AG08396 (cell line): ENCODE data around the gene TMEM131.
A peak's percentile ranks its signal among the peaks of the same experiment; 100 is the strongest.
"Not testable (repeated sequence)": the region's sequence is repeated elsewhere in the genome, so short reads cannot be mapped to it uniquely, and the experiment has no call there.

ENCODE experiments used
- DNase-seq: peaks from one replicate; pipeline ENCODE4 v3.0.0; 2012; ENCODE audit warnings: low spot score, mixed read lengths

The TMEM131 gene

DNA sequence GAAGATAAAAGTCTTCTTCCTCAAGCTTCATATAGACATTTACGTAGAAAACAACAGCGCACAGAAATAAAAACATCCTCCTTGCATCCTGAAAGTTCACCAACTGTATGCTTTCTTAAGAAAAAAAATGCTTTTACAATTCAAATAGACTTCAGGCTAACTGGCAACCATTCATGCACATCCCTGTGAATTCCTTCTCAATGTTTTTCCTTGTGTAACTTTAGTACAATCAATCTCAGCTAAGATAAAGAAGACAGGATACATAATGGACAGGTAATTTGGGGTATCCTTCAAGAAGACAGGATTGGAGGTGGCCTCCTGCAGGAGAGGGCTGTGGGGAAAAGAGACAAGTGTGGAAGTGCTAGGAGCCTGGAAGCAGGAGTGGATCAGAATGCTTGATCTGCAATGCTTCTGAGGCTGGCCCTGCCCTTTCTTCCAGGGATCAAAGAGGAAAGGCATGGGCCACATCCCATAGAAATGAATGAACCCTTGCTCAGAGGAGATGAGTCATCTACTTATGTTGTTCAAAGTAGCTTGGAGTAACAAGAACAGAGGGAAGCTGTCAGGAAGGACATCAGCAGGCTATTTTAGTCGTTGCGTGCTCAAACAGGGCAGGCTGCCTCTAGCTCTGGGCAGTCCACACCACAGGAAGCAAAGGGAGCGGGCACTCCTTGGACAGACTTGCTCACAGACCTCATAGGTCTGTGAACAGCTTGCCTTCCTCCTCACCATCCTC, 126.6 kb downstream of the TMEM131 start:
- peak; percentile 73 for DNase-seq

DNA sequence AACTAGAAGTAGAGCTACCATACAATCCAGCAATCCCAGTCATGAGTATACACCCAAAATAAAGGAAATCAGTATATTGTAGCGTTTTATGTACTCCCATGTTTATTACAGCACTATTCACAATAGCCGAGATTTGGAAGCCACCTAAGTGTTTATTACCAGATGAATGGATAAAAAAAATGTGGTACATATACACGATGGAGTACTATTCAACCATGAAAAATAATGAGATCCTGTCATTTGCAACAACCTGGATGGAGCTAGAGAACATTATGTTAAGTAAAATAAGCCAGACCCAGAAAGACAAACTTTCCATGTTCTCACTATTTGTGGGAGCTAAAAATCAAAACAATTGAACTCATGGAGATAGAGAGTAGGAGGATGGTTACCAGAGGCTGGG, 131.9 kb downstream of the TMEM131 start:
- no peak for DNase-seq

DNA sequence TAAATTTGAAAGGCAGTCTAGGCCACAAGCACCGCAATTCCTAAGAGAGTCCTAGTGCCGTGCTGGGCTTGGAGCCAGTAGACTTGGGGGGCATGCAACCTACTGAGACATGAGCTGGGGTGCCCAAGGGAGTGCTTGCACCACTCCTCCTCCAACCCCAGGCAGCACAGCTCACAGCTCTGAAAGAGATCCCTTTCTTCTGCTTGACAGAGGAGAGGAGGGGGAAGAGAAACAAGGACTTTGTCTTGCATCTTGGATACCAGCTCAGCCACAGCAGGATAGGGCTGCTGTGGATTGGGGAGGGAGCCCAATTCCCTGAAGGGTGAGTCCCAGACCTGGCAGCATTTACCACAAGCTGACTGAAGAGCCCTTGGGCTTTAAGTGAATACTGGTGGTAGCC, 134.6 kb downstream of the TMEM131 start:
- no peak for DNase-seq

DNA sequence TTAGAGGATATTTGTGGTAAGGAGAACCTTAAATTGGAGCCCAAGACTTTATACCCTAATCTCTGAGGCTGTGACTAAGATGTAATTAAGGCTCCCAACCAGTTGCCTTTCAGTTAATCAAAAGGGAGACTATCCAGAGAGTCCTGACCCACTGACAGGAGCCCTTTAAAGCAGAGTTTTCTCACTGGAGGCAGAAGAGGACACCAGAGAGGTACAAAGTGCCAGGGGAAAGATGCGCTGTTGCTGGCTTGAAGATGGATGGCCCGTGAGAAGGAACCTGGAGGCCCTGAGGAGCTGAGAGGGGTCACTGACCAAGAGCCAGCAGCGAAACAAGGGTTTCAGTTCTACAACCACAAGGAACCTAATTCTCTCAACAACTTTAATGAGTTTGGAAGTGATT, 137.3 kb downstream of the TMEM131 start:
- no peak for DNase-seq

DNA sequence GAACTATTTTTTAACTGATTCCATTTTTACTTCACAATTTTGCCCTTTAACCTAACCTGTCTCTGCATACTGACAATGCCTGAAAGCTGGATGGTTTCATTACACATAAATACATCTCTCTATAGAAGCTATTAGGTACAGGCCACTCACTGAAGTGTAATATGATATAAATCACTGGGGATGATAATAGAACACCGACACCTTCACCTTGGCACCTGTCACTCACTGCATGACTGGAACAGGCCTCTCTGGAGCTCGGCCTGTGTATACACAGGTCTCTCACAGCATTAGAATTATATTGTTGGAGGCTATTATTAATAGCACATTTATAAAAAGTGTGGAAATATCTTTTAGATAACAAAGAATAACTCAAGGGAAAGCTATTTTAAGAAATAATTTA, 138.2 kb downstream of the TMEM131 start:
- DNase-seq, result no peak

DNA sequence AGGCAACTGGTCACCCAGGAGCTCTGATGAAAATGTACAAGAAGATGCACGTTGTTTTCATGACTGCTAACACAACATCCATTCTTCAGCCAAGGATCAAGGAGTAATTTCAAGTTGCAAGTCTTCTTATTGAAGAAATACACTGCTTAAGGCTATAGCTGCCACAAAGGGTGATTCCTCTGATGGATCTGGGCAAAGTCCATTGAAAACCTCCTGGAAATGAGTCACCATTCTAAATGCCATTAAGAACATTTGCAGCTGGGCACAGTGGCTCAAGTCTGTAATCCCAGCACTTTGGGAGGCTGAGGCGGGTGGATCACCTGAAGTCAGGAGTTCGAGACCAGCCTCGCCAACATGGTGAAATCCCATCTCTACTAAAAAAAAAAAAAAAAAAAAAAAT, 142.7 kb downstream of the TMEM131 start:
- DNase-seq, result not testable (repeated sequence)

DNA sequence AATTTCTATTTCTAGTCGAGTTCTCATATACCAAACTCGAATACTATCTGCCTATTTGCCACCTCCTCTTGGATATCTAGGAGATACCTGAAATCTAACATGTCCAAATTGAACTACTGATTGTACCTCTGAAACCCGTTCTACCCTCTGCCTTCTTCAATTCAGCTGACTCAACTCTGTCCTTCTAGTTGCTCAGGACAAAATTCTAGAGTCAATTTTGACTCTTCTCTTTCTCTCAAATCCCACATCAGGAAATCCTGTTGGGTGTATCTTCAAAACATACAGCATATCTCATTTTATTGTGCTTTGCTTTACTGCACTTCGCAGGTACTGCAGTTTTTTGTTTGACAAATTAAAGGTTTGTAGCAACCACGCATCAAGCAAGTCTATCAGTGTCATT, 144.6 kb downstream of the TMEM131 start:
- no peak for DNase-seq

DNA sequence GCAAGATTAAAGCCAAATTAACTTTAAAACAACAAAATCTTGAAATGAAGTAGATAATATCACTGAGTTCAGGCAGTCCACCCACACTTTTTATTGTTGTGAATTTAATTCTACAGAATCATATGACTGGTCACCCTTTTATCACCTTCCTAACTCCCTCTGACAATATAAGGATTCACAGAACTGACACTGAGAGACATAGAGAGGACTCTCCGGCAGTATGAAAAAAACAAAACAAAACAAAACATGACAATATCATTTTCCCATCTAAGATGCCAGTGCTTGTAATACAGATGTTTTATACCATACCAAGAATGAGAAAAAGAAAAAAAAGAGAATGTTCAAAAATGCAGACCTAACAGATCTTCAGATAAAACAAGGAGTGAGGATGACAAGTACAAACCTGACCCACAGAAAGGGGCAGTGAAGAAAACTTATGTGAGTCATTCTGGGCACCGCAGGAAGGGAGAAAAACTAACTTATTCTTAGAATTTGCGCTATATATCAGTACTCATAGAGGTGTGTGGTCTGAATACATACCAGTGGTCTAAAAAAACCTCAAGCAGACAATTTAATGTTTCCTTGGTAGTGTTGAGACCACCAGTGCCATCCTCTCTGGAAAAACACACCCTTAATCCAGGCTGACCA, 145.7 kb downstream of the TMEM131 start:
- DNase-seq, result no peak

DNA sequence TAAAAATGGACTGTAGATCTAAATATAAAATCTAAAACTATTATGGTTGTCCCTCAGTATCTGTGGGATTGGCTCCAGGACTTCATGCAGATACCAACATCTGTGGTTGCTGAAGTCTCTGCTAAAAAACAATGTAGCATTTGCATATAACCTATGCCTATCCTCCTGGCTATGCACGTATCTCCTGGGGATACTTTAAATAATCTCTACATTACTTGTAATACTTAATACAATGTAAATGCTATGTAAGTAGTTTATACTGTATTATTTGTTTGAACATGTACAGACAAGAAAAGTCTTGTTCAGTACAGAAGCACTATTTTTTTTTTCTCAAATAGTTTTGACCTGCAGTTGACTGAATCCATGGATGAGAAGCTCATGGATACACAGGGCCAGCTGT, 147.4 kb downstream of the TMEM131 start:
- no peak for DNase-seq

DNA sequence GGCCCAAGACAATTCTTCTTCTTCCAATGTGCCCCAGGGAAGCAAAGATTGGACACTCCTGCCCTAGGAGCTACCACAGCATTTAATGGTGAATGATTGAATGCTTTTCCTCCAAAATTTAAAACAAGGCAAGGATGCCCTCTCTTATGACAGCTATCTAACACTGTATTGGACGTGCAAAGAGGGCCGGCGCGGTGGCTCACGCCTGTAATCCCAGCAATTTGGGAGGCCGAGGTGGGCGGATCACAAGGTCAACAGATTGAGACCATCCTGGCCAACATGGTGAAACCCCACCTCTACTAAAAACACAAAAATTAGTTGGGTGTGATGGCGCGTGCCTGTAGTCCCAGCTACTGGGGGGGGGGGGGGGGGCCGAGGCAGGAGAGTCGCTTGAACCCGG, 149.0 kb downstream of the TMEM131 start:
- DNase-seq, result not testable (repeated sequence)

DNA sequence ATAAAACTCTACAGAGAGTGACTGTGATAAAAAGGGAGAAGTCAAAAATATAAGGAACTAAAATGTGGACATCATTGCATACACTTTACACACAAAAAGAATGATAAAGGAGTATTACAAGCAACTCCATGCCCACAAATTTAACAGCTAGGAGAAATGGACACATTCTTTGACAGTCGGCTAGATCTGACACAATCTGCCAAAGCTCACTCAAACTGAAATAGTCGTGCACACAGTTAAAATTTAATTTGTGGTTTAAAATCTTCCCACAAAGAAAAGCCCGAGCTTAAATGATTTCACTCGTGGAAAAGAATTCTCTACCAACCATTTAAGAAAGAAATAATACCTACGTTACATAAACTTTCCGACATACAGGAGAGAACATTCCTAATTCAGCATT, 149.9 kb downstream of the TMEM131 start:
- no peak for DNase-seq

DNA sequence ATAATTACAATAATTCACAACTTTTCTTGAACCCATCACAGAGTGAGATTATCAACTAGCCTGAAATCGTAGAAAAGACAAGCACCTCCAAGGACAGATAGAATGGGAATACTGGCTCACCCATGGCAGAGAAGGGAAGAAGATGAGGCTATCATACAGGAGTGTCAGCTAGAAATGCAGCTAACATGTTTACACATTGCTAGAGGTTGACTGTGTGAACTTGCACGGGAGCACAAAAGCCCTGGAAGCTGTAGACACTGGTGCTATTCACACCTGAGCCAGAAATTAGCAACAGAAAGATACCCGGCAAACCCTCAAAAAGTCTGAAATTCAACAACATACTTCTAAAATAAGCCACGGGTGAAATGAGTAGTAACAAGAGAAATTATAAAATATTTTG, 150.6 kb downstream of the TMEM131 start:
- DNase-seq, result no peak

DNA sequence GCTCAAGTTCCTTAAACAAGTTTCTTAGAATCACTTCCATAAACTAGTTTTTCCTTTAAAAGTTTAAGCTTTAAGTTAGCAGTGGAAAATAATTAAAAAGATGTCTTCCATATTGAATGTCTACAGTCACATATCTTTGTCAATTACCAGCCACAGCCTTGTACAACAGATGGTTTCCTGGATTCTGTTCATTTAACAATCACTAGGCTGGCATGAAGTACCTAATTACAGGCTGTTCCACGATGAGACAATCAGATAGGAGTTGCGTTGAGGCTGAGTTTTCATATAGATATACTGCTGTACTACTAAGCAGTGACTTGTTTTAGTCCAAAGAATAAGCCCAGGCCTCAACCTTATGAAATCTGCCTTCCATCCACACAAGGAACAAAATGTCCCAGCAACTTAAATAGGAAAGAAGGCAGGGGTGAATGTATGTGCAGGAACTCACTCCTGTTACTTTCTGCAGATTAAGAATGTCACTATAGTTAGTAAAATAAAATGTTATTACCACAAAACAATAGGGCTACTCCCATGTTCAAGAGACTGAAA, 151.4 kb downstream of the TMEM131 start:
- no peak for DNase-seq

DNA sequence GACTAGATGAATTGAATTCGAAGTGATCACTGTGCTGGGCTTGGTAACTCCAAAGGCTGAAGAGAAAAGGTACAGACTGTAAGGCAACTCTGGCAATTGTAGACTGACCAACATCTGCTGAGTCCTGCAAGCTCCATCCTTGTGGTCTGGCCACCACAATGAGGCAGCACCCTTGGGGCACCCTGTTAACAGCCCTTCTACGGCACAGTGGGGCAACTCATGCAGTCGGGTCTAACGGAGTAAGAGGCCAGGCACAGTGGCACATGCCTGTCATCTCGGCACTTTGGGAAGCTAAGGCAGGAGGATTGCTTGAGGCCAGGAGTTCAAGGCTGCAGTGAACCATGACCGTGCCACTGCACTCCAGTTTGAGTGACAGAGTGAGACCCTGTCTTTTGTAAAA, 155.6 kb downstream of the TMEM131 start:
- DNase-seq, result no peak

DNA sequence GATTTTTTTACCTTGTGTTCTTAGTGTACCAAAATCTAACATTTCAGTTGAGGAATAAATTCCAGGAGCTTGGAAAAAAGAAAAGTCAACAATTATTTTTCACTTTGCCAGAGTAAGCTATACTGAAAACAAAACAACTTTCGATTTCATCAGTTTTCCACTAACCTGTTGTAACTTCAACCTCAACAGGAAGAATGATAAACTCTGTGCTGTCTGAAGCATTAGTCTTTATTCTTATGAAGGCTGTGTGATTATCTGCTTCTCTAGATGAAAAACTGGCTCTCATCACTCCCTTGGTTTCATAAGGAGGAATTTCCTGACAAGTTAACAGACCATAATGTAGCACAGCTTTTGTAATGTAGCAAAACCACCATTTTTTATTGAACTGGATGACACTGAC, 161.1 kb downstream of the TMEM131 start:
- DNase-seq, result no peak

DNA sequence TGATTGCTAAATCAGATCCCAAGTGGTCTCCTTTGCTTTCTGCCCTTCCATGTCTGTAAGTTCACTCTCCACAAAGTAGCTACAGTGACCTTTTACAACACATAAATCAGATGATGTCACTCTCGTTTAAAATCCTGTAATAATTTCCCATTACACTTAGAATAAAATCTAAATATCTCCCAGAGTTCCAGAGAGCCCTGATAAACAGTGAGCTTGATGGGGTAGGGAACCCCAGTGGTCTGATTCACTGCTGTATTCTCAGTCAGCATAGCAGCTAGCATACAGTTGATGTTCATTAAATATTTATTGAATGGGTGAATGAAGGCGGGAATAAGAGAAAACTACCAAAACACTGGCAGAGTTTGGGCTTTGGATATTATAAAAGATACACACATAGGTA, 164.6 kb downstream of the TMEM131 start:
- no peak for DNase-seq

DNA sequence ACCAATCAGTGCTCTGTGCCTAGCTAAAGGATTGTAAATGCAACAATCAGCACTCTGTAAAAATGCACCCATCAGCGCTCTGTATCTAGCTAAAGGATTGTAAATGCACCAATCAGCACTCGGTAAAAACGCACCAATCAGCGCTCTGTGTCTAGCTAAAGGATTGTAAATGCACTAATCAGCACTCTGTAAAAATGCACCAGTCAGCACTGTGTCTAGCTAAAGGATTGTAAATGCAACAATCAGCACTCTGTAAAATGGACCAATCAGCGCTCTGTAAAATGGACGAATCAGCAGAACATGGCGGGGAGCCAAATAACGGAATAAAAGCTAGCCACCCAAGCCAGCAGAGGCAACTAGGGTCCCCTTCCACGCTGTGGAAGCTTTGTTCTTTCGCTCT, 166.5 kb downstream of the TMEM131 start:
- DNase-seq, result not testable (repeated sequence)

DNA sequence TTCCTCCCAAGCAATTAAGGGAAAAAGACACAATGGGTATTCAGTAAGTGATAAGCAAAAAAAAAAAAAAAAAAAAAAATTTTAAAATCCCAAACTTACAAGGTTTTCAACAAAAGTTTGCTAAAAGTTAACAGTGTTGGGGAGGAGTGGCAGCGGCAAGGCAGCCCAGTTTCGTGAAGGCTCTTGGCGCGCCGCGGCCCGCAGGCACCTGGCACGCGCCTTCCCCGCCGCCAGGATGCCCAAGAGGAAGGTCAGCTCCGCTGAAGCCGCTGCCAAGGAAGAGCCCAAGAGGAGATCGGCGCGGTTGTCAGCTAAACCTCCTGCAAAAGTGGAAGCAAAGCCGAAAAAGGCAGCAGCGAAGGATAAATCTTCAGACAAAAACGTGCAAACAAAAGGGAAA, 168.7 kb downstream of the TMEM131 start:
- DNase-seq, result not testable (repeated sequence)

DNA sequence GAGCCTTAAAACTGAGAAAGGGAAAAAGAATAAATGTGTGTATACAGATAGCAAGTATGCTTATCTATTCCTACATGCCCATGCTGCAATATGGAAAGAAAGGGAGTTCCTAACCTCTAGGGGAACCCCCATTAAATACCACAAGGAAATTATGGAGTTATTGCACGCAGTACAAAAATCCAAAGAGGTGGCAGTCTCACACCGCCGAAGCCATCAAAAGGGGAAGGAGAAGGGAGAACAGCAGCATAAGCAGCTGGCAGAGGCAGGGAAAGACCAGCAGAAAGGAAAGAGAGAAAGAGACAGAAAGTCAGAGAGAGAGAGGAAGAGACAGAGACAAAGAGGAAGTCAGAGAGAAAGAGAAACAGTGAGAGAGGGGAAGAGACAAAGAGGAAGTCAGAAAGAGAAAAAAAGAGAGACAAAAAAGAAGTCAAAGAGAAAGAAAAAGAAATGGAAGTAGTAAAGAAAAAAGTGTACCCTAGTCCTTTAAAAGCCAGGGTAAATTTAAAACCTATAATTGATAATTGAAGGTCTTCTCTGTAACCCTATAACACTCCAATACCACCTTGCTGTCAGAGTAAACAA, 169.4 kb downstream of the TMEM131 start:
- DNase-seq, result not testable (repeated sequence)

DNA sequence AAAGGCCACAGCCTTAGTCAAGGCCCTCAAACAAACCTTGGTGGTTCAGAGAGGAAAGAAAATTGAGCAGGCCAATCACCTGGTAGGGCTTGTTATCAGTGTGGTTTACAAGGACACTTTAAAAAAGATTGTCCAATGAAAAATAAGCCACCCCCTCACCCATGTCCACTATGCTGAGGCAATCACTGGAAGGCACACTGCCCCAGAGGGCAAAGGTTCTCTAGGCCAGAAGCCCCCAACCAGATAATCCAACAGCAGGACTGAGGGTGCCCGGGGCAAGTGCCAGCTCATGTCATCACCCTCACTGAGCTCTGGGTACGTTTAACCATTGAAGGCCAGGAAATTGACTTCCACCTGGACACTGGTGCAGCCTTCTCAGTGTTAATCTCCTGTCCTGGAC, 171.7 kb downstream of the TMEM131 start:
- DNase-seq, result not testable (repeated sequence)

DNA sequence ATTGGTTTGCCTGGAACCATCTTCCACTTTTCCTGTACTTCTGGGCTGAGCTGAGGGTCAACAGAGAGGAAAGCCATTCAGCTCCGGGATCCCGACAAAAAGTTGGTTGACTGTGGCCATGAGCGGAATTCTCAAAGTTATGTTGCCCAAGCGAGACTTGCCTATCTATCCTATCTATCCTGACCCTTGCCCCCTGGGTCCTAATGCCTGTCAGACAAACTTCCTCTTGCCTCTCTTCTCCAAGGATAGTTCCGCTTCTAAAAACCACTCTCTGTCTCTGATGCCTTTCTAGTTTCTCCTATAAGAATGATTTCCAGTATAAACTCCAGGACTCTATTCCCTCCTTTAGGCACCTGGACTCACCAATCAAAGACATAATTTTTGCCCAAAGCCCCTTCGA, 173.9 kb downstream of the TMEM131 start:
- not testable (repeated sequence) for DNase-seq

DNA sequence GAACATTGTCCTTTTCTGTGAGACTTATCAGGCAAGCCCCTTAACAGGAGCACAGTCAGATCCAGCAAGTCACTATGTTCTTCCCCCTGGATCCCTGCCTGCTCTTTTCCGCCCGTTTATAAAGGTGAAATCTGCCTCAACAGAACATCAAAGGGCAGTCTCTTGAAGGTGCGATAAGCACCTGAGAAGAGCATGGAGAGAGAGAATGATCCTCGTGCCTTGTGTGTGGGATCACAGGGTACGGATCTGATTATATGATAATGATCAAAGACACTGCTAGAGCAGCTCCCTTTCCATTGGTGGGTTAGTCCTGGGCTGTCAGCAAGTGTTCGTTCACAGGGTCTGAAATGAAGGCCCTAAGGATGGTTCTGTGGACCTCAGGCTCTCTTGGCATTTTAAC, 176.0 kb downstream of the TMEM131 start:
- no peak for DNase-seq

DNA sequence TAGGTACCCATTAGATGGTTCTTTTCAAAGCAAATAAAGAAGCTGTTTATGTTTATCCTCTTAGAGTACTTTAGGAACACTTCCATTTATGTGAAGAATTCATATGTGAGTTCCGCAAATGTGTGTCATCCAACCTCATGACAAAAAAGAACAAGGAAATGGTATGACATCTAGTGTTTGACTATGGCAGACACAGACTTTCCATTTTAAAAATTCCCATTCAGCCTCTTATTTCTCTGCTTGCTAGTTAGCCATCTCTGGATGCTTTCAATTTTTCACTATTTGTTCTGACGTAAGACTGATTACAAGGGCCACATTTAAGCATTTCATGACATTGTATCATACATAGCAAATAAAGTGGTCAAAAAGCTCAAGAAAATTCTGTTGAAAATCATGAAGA, 179.3 kb downstream of the TMEM131 start:
- no peak for DNase-seq
